ENCODE data around the gene CAPSL. TPM values are rescaled to one million over a fixed set of nuclear protein-coding genes. Genes with fewer than 3 reads are reported as not detected.

CAPSL gene
- total and polyA plus RNA-seq, 11 donors, result not detected

GRCh38 chr5:35881758-35882157 lies 56.7 kb downstream of the CAPSL start:
- intact Hi-C loops (cut with DNase I), result no loop called here
- DNase-seq (no peak), ATAC-seq (no peak)
- Histone ChIP-seq H3K4me1 (peaks cover 0 to 34% (median 0%) of the 10 kb centered on the region in 12 donors), H3K27me3 (no peaks in the 10 kb centered on the region), H3K27ac (no peak overlapping the region), H3K4me3 (no peak overlapping the region), H3K36me3 (no peaks in the 10 kb centered on the region), H3K9me3 (no peaks in the 10 kb centered on the region)
- WGBS, 4 donors, result 64 to 76% (median 71%) methylated on average over 2 of the region's 2 CpGs
- TF ChIP-seq POLR2A (IDR thresholded peaks at IDR 0.05) (no peak), CTCF (IDR thresholded peaks at IDR 0.05) (no peak)

DNA sequence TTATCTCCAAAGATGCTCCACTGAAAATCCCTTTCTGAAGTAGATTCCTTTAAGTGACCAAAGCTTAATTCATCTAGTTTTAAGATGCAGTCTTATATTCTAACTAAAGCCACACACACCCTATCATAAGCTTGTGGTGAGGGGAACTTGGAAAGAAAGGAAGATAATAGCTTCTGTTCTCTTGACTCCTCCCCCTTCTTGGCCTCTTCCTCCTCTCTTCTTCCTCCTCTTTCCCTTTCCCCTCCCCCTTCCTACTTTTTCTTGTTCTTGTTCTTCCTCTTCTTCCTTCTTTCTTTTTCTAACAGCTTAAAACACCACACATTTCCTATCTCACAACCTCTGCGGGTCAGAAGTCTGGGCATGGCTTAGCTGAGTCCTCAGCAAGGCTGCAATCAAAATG lies 58.3 kb downstream of the CAPSL start:
- H3K27ac ChIP-seq, result peak overlapping the region in 1 of 12 donors; percentile 27
- H3K4me3 ChIP-seq, result no peak overlapping the region
- peaks cover 0 to 40% (median 0%) of the 10 kb centered on the region in 12 donors for H3K4me1 ChIP-seq
- H3K27me3 ChIP-seq, result no peaks in the 10 kb centered on the region
- ATAC-seq (no peak), DNase-seq (no peak)
- intact Hi-C loops (cut with DNase I), result no loop called here
- TF ChIP-seq POLR2A (IDR thresholded peaks at IDR 0.05), result no peak
- TF ChIP-seq CTCF (IDR thresholded peaks at IDR 0.05), result no peak
- peaks cover 0 to under 1% (median 0%) of the 10 kb centered on the region in 9 donors for H3K36me3 ChIP-seq
- WGBS, 4 donors, result 75 to 87% (median 82%) methylated on average over 1 of the region's 1 CpG
- H3K9me3 ChIP-seq, result no peaks in the 10 kb centered on the region

DNA sequence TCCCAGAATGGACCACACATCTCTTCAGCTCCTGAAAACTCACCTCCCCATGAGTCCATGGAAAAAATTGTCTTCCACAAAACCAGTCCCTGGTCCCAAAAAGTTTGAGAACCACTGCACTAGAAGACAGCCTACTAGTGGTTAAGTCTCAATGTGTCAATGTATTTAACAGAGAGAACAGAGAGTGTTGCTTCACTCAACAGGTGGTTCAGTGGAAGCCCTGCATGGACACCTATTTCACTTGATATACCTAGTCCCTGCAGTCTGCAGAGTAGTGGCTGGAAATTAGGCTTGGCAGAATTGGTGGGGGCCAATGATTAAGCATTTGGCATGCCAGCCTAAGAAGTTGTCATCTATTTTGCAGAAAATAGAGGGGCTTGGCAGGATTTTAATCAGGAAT lies 58.8 kb downstream of the CAPSL start:
- DNase-seq, result no peak
- intact Hi-C loops (cut with DNase I), result no loop called here
- no peak for TF ChIP-seq CTCF (IDR thresholded peaks at IDR 0.05)
- TF ChIP-seq POLR2A (IDR thresholded peaks at IDR 0.05), result no peak

GRCh38 chr5:35879096-35879495 lies 59.3 kb downstream of the CAPSL start:
- no peak overlapping the region for H3K27ac ChIP-seq
- H3K9me3 ChIP-seq, result no peaks in the 10 kb centered on the region
- intact Hi-C loops (cut with DNase I), result no loop called here
- DNase-seq (no peak), ATAC-seq (no peak)
- H3K4me3 ChIP-seq, result no peak overlapping the region
- H3K4me1 ChIP-seq, result peaks cover 0 to 33% (median 0%) of the 10 kb centered on the region in 12 donors
- 62 to 84% (median 74%) methylated on average over 2 of the region's 2 CpGs for WGBS, 4 donors
- H3K27me3 ChIP-seq, result no peaks in the 10 kb centered on the region
- H3K36me3 ChIP-seq, result peaks cover 0 to 3% (median 0%) of the 10 kb centered on the region in 9 donors
- TF ChIP-seq POLR2A (IDR thresholded peaks at IDR 0.05) (no peak), CTCF (IDR thresholded peaks at IDR 0.05) (no peak)

More for the DNA sequence above, 58.8 kb downstream of the CAPSL start:
- H3K9me3 ChIP-seq, result no peaks in the 10 kb centered on the region
- no peak overlapping the region for H3K4me3 ChIP-seq
- no peaks in the 10 kb centered on the region for H3K27me3 ChIP-seq
- no peak for ATAC-seq
- peaks cover 0 to 38% (median 0%) of the 10 kb centered on the region in 12 donors for H3K4me1 ChIP-seq
- peaks cover 0 to 3% (median 0%) of the 10 kb centered on the region in 9 donors for H3K36me3 ChIP-seq
- no peak overlapping the region for H3K27ac ChIP-seq
